Activated T-helper 1 cell treated with anti-CD3 and anti-CD28 coated beads, Interleukin-12 subunit alpha, Interleukin-12 subunit beta, Interleukin-2, Interleukin-4 antibody, amounts not matched to agents 30 ng/mL and 10 ng/mL and 1 ng/mL, durations not matched to agents 14 hours and 24 hours and 36 hours (primary cell): Measurements from ENCODE around the gene SCAMP2. TPM values are rescaled to one million over a fixed set of nuclear protein-coding genes. Genes with fewer than 3 reads are reported as not detected.

Experiments
- DNase-seq: peaks from one replicate; pipeline ENCODE4 v3.0.0; 2021; ENCODE audit warnings: low spot score
- H3K27ac Mint-ChIP-seq: one replicate; pipeline ENCODE4 v1.8.0; 2021; ENCODE audit warnings: mild to moderate bottlenecking, mixed read lengths
- H3K27me3 Mint-ChIP-seq: one replicate; pipeline ENCODE4 v1.8.0; 2022; ENCODE audit warnings: mild to moderate bottlenecking, moderate library complexity, mixed read lengths; ENCODE audit not compliant: insufficient read depth
- H3K36me3 Mint-ChIP-seq: one replicate; pipeline ENCODE4 v1.8.0; 2021; ENCODE audit warnings: low read depth, mixed read lengths
- H3K4me1 Mint-ChIP-seq: one replicate; pipeline ENCODE4 v1.8.0; 2021; ENCODE audit warnings: low read depth, mixed read lengths
- H3K4me3 Mint-ChIP-seq: one replicate; pipeline ENCODE4 v1.8.0; 2021; ENCODE audit warnings: mild to moderate bottlenecking, moderate library complexity, mixed read lengths
- H3K9me3 Mint-ChIP-seq: one replicate; pipeline ENCODE4 v1.8.0; 2021; ENCODE audit warnings: mixed read lengths
- intact Hi-C: fragments of 100-400 bp; cut with micrococcal nuclease; formaldehyde crosslinking; loops from one replicate; pipeline ENCODE4 v1.15.1; 2024
- total RNA-seq: library from RNA; stranded (reverse); gene quantifications from 2 replicates; pipeline ENCODE4 v1.2.3, GENCODE V29; 2022

SCAMP2 gene
- total RNA-seq, 1 donor from 2014 or later = 93.7 TPM

GRCh38 chr15:74800559-74801094 lies 72.5 kb downstream of the SCAMP2 start:
- intact Hi-C loops = loop anchor here (1.0 to 2.0 kb wide), 6 partner anchors 12 to 165 kb away; no protein-coding TSS in a partner anchor
- DNase-seq = no peak
- Mint-ChIP-seq H3K4me1 (peaks cover 32% of the 10 kb centered on the region), H3K27me3 (no peaks in the 10 kb centered on the region), H3K4me3 (no peak overlapping the region), H3K27ac (peak overlapping the region; percentile 81), H3K9me3 (no peaks in the 10 kb centered on the region), H3K36me3 (peaks cover 36% of the 10 kb centered on the region)

GRCh38 chr15:74799856-74800558 lies 73.2 kb downstream of the SCAMP2 start:
- Mint-ChIP-seq H3K4me3 (peak overlapping the region; percentile 45), H3K4me1 (peaks cover 37% of the 10 kb centered on the region), H3K27ac (peak overlapping the region; percentile 81), H3K27me3 (no peaks in the 10 kb centered on the region), H3K36me3 (peaks cover 40% of the 10 kb centered on the region), H3K9me3 (no peaks in the 10 kb centered on the region)
- intact Hi-C loops = loop anchor here (1.0 to 2.0 kb wide), 6 partner anchors 12 to 165 kb away; no protein-coding TSS in a partner anchor
- DNase-seq = peak; percentile 82

GRCh38 chr15:74799255-74799855 lies 73.8 kb downstream of the SCAMP2 start:
- DNase-seq = no peak
- peaks cover 39% of the 10 kb centered on the region for H3K4me1 Mint-ChIP-seq
- peak overlapping the region; percentile 81 for H3K27ac Mint-ChIP-seq
- intact Hi-C loops = no loop called here
- no peaks in the 10 kb centered on the region for H3K9me3 Mint-ChIP-seq
- no peaks in the 10 kb centered on the region for H3K27me3 Mint-ChIP-seq
- H3K4me3 Mint-ChIP-seq = no peak overlapping the region
- peaks cover 41% of the 10 kb centered on the region for H3K36me3 Mint-ChIP-seq

DNA sequence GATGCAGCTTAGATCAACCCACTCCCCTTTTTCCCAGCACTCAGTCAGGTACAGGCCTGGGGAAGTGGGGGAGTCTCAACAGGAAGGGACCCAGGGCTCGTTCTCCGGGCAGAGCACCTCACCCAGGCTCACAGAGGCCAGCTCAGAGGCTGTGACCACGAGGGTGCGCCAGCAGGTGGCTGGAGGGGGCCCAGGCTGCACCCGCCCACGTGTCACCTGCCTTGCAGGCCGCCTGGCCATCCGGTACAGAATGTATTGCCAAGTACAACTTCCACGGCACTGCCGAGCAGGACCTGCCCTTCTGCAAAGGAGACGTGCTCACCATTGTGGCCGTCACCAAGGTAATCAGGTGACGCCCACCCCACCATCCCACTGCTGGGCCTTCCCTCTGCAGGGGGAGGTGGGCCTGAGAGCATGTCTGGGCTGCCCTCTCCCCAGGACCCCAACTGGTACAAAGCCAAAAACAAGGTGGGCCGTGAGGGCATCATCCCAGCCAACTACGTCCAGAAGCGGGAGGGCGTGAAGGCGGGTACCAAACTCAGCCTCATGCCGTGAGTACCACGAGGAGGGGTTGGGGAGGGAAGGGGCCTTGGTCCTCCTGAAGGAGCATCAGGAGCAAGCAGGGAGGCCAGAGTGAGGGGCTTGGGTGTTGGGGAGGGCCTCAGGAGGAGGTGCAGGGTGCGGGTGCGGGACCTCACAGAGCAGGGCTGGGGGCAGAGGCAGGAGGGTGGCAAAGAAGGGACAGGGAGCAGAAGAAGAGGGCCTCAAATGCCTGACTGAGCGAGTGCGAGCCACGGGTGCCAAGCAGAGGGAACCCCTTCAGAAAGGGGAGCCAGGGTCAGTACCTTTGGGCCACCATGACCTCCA lies 74.5 kb downstream of the SCAMP2 start:
- peaks cover 34% of the 10 kb centered on the region for H3K36me3 Mint-ChIP-seq
- no peaks in the 10 kb centered on the region for H3K27me3 Mint-ChIP-seq
- H3K4me1 Mint-ChIP-seq = peaks cover 35% of the 10 kb centered on the region
- intact Hi-C loops = no loop called here
- no peak overlapping the region for H3K4me3 Mint-ChIP-seq
- no peaks in the 10 kb centered on the region for H3K9me3 Mint-ChIP-seq
- H3K27ac Mint-ChIP-seq = peak overlapping the region; percentile 81
- no peak for DNase-seq

GRCh38 chr15:74795966-74796625 lies 77.1 kb downstream of the SCAMP2 start:
- intact Hi-C loops = no loop called here
- Mint-ChIP-seq H3K36me3 (peaks cover 39% of the 10 kb centered on the region), H3K4me1 (peaks cover 60% of the 10 kb centered on the region), H3K27ac (peak overlapping the region; percentile 84), H3K4me3 (peak overlapping the region; percentile 47), H3K9me3 (no peaks in the 10 kb centered on the region), H3K27me3 (no peaks in the 10 kb centered on the region)
- DNase-seq = no peak

DNA sequence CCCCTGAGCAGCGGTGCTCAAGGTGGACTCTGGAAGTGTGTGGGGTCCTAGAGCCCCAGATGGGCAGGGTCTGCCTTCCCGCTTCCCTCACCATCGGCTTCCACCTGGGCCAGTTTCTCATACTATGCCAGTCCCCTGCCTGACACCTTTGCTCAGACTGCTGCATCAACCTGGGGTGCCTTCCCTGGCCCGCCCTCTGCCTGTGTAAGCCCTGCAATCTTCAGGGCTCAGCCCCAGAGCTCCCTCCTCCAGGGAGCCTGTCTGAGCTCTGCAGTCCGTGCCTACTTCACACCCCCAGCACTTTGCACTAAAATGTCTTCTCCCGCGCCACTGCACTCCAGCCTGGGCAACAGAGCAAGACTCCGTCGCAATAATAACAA lies 78.2 kb downstream of the SCAMP2 start:
- peak overlapping the region; percentile 82 for H3K27ac Mint-ChIP-seq
- no peaks in the 10 kb centered on the region for H3K9me3 Mint-ChIP-seq
- peak overlapping the region; percentile 57 for H3K4me3 Mint-ChIP-seq
- H3K4me1 Mint-ChIP-seq = peaks cover 65% of the 10 kb centered on the region
- DNase-seq = no peak
- intact Hi-C loops = no loop called here
- H3K36me3 Mint-ChIP-seq = peaks cover 39% of the 10 kb centered on the region
- H3K27me3 Mint-ChIP-seq = no peaks in the 10 kb centered on the region

DNA sequence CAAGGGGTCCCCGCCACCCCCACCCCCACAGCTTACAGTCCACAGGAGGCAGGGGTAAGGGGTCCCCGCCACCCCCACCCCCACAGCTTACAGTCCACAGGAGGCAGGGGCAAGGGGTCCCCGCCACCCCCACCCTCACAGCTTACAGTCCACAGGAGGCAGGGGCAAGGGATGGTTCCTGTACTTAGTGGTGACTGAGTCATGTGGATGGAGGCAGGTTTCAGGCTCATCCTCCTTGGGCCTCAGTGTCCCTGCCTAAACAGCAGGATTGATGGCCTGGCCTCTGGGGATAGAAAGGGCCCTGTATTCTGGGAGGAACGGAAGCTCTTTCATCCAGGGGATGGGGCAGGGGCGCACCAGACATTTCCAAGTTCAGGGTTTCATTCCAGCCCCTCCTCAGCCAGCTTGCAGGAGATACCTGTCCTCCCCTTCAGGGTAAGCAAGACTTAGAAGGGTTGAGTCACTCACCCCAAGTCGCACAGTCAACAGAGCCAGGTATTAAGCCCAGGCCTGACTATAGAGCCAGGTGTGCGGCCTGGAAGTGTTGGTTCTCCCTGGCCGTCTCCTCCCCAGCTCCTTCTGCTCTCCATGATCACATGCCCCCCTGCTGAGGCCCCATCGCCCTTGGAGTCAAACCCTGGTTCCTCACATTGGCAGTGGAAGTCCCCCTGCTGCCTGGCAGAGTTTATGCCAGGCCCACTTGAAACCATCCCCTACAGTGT lies 78.8 kb downstream of the SCAMP2 start:
- intact Hi-C loops = no loop called here
- no peaks in the 10 kb centered on the region for H3K9me3 Mint-ChIP-seq
- no peaks in the 10 kb centered on the region for H3K27me3 Mint-ChIP-seq
- H3K27ac Mint-ChIP-seq = peak overlapping the region; percentile 82
- peak overlapping the region; percentile 57 for H3K4me3 Mint-ChIP-seq
- DNase-seq = no peak
- H3K4me1 Mint-ChIP-seq = peaks cover 65% of the 10 kb centered on the region
- peaks cover 43% of the 10 kb centered on the region for H3K36me3 Mint-ChIP-seq

Other genes with a start within 250 kb of the SCAMP2 start
- gene EDC3, start 177.3 kb downstream of the SCAMP2 start, total RNA-seq = 58.4 and 61.4 TPM in 2 replicates
- 0.29 and 0.37 TPM in 2 replicates for gene CYP1A1, start 147.8 kb downstream of the SCAMP2 start, total RNA-seq
- not detected in 2 replicates for gene CYP1A2, start 124.5 kb downstream of the SCAMP2 start, total RNA-seq
- 348 and 362 TPM in 2 replicates for gene CSK, start 91.3 kb downstream of the SCAMP2 start, total RNA-seq
- 0.75 and 0.93 TPM in 2 replicates for gene LMAN1L, start 60.5 kb downstream of the SCAMP2 start, total RNA-seq
- gene CPLX3, start 46.7 kb downstream of the SCAMP2 start, total RNA-seq = 0.17 and 0.29 TPM in 2 replicates
- gene ULK3, start 30.2 kb downstream of the SCAMP2 start, total RNA-seq = 52.1 and 52.4 TPM in 2 replicates
- gene MPI, start 16.7 kb upstream of the SCAMP2 start, total RNA-seq = 57.7 and 62.8 TPM in 2 replicates
- gene FAM219B, start 33.5 kb upstream of the SCAMP2 start, total RNA-seq = 72.6 and 73.2 TPM in 2 replicates
- 273 and 290 TPM in 2 replicates for gene COX5A, start 64.7 kb upstream of the SCAMP2 start, total RNA-seq
- 13.3 and 15.3 TPM in 2 replicates for gene RPP25, start 83.4 kb upstream of the SCAMP2 start, total RNA-seq
- 2.0 and 3.5 TPM in 2 replicates for gene SCAMP5, start 122.2 kb upstream of the SCAMP2 start, total RNA-seq
- 25.0 and 27.1 TPM in 2 replicates for gene PPCDC, start 150.2 kb upstream of the SCAMP2 start, total RNA-seq